ENCODE data around the gene GAK.
"Not testable (repeated sequence)": the region's sequence is repeated elsewhere in the genome, so short reads cannot be mapped to it uniquely, and the experiment has no call there.

Gene GAK

DNA sequence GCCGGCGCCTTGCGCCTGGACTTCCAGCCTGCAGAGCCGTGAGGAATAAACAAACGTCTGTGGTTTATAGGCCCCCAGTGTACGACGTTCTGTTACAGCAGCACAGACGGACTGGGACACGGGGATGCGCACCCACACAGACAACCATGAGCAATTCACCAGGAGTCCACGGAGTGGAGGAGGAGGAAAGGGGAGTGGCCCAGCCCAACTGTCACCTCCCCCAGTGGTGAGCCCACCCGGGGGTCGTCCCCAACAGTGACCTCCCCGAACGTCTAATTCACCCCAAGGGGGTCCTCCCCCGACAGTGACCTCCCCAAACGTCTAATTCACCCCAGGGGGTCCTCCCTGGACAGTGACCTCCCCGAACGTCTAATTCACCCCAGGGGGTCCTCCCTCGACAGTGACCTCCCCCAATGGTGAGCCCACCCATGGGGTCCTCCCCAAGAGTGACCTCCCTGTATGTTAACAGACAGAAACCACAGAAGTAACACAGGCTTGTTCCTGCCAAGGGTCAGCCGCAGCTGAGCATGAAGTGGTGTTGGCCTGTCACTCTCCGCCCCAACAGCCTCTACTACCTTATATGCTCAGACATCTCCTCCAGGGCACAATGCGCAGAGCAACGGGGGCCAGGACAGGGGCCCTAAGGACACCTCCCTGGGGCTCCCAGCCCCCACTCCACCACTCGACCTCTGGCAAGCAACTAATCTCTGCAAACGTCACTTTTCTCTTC lies 6.2 kb downstream of the GAK start:
- no peak for DNase-seq

DNA sequence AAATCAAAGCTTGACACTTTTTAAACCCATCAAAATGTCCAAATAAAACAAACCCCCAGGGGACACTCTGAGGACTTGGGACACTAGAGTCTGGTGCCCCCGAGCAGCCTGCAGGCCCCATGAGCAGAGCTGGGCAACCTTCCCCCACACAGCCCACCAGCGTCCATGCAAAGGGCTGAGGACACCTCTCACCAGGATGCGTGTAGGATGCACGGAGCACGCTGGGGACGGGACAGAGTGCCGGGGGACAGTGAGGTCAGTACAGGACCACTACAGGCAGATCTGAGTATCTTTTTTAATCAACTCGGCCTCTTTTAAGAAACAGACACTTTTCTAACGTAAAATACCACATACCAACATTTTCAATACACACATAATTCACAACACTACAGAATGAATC lies 6.9 kb downstream of the GAK start:
- no peak for DNase-seq

DNA sequence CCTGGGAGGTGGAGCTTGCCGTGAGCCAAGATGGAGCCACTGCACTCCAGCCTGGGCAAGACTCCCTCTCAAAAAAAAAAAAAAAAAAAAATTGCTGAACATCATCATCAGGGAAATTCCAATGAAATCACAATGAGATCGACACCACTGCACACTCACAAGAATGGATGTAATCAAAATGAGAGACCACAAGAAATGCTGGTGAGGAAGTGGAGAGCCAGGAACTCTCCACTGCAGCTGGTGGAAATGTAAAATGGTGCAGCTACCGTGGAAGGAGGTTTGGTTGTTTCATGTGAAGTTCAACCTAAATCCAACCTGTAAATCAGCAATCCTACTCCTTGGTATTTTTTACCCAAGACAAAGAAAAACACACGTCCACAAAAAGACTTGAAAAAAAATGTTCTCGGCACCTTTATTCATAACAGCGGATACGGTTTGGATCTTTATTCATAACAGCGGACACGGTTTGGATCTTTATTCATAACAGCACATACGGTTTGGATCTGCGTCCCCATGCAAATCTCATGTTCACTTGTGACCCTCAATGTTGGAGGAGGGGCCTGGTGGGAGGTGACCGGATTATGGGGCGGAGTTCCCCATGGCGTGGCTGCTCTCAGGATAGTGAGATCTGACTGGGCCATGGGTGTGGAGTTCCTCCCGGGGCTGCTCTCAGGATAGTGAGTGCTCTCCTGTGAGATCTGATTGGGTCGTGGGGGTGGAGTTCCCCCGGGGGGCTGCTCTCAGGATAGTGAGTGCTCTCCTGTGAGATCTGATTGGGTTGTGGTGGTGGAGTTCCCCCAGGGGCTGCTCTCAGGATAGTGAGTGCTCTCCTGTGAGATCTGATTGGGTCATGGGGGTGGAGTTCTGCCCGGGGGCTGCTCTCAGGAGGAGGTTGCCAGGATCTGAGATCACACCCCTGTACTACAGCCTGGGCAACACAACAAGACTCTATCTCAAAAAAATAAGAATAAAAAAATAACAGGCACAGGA lies 7.7 kb downstream of the GAK start:
- no peak for DNase-seq

DNA sequence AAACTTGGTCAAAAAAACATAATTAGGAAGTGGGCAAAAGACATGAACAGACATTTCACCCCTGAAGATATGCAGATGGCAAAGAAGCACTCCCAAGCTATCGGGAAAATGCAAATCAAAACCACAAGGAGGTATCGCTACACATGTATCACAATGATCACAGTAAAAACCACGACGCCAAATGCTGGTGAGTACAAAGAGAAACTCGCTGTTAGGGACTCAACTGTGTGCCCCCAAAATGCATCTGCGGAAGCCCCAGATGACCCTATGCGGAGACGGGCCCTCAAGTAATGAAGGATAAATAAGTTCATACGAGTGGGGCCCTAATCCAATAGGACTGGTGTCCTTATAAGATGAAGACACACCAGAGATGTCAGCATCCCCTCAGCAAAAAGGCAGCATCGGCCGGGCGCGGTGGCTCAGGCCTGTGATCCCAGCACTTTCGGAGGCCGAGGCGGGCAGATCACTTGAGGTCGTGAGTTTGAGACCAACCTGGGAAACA lies 10.2 kb downstream of the GAK start:
- DNase-seq: no peak

DNA sequence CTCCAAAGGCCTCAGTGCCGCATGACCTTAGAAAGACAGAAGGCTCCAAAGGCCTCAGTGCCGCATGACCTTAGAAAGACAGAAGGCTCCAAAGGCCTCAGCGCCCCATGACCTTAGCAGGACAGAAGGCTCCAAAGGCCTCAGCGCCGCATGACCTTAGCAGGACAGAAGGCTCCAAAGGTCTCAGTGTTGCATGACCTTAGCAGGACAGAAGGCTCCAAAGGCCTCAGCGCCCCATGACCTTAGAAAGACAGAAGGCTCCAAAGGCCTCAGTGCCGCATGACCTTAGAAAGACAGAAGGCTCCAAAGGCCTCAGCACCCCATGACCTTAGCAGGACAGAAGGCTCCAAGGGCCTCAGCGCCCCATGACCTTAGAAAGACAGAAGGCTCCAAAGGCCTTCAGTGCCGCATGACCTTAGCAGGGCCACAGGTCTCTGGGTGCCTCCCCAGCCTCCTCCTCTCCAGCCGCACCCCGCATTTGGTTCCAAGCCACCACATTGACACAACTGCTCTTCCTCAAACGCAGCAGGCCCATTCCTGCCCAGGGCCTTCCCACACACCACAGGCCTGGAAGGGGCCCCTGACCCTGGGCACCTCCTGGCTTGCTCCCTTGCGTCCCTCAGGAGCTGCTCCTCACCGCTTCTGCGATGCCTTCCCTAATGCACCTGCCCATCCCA lies 13.0 kb downstream of the GAK start:
- DNase-seq: not testable (repeated sequence)

DNA sequence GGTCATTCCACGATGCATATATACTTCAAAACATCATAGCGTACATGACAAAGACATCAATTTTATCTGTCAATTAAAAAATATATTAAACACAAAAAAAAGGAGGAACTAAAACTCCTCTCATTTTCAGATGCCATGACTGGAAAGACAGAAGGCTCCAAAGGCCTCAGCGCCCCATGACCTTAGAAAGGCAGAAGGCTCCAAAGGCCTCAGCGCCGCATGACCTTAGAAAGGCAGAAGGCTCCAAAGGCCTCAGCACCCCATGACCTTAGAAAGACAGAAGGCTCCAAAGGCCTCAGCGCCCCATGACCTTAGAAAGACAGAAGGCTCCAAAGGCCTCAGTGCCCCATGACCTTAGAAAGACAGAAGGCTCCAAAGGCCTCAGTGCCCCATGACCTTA lies 13.5 kb downstream of the GAK start:
- DNase-seq: not testable (repeated sequence)

DNA sequence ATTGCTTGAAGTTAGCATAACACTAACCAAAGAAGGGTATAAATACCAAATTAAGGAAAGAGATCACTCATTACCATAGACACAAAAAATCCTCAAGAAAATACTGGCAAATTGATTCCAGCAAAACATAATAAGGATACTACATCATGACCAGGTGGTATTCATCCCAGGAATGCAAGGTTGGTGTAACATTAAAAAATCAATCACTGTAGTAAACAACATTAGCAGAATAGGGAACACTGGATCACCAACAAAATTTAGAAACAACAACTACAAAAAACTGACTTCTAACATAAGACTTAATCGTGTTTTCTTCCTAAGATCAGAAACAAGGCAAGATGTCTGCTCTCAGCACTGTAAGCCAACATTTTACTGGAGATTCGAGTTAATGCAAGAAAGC lies 14.1 kb downstream of the GAK start:
- DNase-seq: no peak

DNA sequence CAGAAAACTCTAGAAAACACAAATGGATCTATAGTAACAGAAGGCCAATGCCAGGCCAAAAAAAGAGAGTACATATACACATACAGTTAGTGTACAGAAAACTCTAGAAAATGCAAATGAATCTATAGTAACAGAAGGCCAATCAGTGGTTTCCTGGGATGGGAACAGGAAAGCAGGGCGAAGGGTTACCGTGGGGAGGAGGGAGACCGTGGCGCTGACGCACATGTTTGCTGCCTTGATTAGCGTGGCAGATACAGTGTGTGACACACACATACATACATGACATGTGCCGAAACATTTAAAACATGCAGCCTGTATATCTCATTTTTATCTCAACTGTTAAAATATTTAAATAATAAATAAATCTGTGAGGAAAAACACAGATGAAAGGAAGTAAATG lies 14.7 kb downstream of the GAK start:
- DNase-seq: no peak

DNA sequence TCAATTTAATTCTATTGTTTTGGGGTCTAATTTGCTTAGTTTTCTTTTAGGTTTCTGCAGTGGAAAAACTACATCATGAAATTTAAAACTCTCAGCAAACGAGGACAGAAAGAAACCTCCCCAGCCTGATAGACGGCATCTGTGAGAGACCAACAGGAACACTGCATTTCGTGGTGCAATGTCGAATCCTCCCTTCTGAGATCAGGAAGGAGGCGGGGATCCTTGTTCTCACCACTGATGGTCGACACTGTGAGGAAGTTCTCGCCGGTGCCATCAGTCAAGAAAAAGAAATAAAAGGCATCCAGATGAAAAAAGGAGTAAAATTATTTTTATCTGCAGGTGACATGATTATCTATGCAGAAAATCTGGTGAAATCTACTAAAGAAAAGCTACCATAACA lies 16.5 kb downstream of the GAK start:
- DNase-seq: no peak

DNA sequence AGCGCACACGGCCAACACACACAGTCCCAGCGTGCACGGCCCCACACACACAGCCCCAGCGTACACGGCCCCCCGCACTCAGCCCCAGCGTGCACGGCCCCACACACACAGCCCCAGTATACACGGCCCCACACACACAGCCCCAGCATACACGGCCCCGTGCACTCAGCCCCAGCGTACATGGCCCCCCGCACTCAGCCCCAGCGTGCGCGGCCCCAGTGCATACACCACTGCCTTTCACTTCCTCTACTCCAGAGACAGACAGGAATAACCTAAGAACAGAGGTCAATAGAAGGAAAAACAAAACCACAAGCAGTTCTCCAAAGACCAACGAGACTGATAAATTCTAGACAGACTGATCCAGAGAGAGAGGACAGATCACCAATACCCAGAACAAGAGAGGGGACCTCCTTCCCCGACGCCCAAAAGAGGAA lies 17.1 kb downstream of the GAK start:
- no peak for DNase-seq

DNA sequence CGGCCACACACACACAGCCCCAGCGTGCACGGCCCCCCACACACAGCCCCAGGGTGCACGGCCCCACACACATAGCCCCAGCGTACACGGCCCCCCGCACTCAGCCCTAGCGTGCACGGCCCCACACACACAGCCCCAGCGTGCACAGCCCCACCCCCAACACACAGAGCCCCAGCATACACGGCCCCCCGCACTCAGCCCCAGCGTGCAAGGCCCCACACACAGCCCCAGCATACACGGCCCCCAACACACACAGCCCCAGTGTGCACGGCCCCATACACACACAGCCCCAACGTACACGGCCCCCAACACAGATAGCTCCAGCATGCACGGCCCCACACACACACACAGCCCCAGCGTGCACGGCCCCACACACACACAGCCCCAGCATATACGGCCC lies 17.6 kb downstream of the GAK start:
- no peak for DNase-seq

DNA sequence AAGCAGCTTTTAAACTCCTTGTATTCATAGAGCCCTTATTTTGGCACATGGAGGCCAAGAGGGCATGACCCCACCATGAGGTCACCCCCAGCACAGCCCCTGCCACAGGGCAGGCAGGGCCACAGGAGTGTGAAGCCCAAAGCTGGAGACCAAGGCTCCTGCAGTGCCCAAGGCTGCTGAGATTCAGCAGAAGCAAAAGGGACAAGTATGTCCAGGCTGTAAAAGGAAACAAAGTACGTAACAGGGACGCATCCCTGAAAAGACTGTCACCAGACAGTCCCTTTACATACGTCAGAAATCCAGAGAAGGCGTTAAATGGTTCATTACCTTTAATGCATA lies 18.9 kb downstream of the GAK start:
- DNase-seq: no peak

DNA sequence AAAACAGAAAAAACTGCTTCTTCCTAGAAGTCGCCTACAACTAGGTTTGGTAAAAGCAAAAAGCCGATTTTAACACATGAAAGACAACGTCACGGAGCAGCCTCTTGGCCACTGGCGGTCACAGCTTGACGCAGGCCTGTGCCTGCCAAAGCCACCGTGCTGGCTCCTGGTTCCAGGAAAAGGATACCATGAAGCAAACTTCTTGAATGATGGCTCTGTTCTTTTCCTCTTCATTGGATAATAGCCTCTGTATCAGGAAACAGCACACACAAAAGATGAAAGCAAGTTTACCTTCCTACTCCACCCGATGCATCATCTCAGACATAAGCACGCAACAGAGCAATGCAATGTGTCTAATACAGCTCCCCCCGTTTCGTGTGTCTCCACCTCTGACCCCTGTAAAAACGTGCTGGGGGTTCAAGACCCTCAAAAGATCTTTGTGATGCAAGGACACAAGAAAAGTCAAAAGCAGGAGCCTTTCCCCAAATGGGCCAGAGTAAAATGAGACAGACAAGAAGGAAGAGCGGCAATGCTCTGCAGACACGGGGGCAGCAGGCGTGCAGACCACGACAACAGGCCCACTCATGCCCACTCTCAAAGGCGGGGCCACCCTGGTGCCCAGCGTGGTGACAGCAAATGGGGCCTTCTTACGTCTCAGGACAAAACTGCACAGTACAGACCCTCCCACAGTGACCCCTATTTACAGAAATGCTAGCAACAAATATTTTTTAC lies 19.4 kb downstream of the GAK start:
- no peak for DNase-seq

DNA sequence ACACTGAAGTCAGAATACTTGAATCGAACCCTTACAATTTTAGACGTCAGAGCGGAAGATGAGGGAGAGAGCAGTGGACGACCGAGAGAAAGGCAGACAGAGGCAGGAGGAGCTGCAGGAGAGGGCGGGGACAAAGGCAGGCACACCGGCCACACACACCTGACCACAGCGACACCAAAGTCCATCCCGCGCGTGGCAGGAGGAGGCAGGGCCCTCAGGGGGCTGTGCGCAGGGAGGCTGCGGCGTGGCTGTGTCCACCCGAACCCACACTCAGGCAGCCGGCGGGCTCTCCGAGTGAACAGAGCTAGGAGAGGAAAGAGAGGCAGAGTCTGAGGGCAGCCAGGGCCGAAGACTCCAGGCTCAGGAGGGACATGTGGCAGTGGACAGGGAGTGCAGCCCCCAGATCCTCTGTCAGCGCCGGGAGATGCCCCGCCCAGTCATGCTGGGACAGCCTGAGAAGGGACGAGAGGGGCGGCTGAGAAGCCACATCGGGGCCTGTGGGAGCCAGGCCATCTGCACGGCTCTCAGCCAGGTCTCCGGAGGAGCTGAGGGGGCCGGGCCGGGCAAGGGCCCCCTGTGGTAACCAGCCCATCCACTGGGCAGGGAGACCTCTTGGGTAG lies 20.1 kb downstream of the GAK start:
- no peak for DNase-seq

DNA sequence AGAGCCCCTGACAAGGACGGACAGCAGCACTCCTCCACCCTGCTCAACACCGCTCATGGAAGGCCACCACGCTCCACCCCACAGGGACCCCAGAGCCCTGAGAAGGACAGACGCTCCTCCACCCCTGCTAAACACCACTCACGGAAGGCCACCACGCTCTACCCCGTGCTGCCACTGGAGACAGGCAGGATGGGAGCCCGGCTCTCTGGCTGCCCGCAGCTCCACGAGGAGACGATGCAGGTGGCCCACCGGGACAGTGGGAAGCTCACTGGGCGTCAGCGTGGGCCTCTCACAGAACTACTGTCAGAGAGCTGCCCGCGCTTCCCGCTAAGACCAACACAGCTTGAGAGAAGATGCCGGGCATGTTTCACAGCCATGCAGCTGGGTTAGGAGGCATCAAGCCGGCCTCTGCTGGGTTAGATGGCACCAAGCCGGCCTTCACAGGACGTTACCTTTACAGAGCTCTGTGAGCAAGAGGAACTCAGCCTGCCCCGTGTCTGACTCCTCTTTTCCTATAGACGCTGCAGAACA lies 20.8 kb downstream of the GAK start:
- no peak for DNase-seq

DNA sequence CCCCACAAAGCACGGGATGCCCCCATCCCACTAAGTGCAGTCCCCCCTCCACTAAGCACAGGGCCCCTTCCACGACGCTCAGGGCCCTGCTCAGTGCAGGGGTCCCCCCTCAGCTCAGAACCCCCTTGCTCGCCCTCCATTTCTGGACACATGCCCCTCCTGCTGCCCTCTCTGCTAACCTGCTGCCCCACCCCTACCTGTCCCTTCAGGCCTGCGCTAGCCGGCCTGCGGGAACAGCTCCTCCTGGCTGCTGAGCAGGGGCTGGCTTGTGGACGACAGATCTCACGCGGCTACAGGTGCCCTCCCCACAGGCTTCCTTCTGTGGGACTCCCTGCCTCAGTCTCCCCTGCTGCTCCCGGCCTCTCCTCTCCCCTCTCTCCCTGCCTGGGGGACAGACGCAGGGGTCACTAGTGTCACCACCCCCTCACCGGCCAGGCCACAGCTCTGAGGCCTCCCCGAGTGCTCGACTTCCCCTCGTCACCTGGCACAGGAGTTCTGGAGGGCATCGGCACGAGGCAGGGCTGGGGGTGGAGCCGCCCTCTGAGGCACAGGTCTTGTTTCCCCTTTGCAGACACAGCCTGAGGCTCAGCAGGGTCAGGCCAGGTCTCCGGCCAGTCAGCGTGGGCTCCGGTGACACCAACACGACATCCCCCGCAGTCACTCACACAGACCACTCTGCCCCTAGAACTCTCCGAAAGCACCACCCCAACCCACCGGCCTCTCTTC lies 21.6 kb downstream of the GAK start:
- DNase-seq: no peak

DNA sequence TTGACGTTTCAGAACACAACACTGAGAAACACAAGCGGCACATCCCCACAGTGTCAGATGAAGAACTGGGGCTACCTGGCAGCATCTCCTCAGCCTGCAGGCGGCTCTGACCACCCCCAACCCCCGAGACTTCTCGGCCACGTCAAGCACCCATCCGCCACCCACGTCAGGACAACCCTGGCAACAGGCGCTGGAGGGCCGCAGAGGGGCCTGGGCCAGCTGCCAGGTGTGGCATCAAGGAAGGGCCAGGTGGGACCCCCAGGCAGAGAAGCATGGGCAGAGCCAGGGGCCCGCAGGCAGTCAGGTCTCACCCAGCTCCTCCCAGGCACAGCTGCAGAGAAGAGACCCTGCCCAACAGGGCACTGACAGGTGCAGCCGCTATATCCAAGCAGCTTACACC lies 22.3 kb downstream of the GAK start:
- DNase-seq: no peak

DNA sequence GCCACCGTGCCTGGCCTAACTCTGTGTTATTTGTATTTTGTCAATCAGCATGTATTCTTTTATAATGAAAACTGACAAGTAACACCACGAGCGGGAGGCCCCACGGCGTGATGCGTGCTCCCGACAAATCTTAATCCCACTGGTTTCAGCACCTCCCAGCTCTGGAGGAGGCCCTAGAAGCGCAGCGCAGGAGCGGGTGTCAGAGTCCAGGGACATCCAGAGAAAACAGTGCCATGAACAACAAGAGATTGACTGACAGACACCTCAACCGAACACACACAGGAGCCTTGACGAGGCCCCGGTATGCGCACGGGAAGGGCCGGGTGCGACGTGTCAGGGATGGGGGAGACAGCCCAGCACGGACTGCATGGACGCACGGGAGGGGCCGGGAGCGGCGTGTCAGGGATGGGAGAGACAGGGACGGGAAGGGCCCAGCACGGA lies 23.0 kb downstream of the GAK start:
- DNase-seq: no peak

DNA sequence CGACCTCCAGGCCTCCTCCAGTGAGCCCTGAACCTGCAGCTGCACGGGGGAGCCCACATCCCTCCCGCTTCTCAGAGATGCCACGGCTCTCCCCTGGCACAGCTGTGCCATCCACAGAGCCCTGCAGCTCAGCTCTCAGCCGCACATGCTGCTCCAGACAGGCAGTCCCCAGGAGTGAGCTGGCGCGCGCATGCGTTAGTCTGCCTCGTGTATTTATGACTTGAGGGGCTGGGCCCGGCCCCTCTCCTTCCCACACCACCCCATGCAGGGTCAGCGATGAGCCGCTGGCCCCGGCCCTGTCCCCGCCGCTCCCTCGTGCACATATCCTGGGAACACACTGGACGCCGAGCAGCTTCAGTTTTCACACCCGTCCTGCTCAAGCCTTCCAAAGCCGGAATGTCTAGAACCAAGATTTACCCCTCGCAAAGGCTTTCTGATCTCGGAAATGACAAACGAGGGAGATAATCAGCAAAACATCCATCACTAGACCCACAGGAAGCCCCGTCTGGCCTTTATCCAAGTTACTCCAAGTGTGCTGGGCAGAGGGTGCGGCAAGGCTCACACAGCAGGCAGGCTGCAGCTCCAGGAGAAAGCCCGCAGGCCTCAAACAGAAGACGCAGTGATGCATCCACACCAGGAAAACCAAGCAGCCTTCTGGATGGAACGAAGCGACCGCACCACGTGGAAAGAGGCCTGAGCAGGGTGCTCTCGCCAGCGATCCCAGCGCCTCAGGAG lies 24.3 kb downstream of the GAK start:
- no peak for DNase-seq

DNA sequence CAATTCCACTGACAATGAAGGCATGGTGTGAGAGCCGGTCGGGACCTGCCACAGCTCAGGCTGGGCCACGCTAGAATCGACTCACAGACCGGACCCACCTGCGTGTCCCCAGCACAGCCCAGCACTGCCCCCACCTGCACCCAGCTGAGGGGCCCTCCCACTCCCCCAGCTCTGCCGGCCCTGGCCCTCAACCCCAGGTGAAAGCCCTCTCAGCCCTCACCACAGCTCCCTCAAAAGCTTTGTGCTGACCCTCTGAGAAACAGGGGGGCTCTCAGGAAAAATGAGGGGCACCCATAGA lies 25.1 kb downstream of the GAK start:
- no peak for DNase-seq
